HG02870 (cell line): Measurements from ENCODE around the gene IDS.
"Not testable (repeated sequence)": the region's sequence is repeated elsewhere in the genome, so short reads cannot be mapped to it uniquely, and the experiment has no call there.

ENCODE experiments used
- ATAC-seq: cut with Tn5 transposase; IDR thresholded peaks from one replicate; pipeline ENCODE4 v1.9.1; 2021; ENCODE audit warnings: mild to moderate bottlenecking, moderate library complexity; ENCODE audit not compliant: unreplicated experiment

The IDS gene

GRCh38 chrX:149504915-149505651, at the start of gene IDS:
IDS (minus strand) TSS chrX:149505306; CDS start chrX:149505137, 169 bp downstream.
- ATAC-seq = peak; percentile 64

- ATAC-seq = not testable (repeated sequence)
Measured at GRCh38 chrX:149551939-149552248, 46.8 kb upstream of the IDS start.

- ATAC-seq = peak; percentile 43
Measured at GRCh38 chrX:149551245-149551938, 46.3 kb upstream of the IDS start.

- ATAC-seq = not testable (repeated sequence)
Measured at GRCh38 chrX:149550454-149550853, 45.3 kb upstream of the IDS start.

- ATAC-seq = not testable (repeated sequence)
Measured at GRCh38 chrX:149549701-149550100, 44.6 kb upstream of the IDS start, which contains the start of gene HSFX3. HSFX3 (minus strand) TSS chrX:149549924; CDS start chrX:149549852, 72 bp downstream.

GRCh38 chrX:149547782-149548181, 42.7 kb upstream of the IDS start:
- not testable (repeated sequence) for ATAC-seq

- ATAC-seq = not testable (repeated sequence)
Measured at GRCh38 chrX:149546962-149547361, 41.9 kb upstream of the IDS start.

- not testable (repeated sequence) for ATAC-seq
Measured at GRCh38 chrX:149545545-149546543, 40.7 kb upstream of the IDS start.

- ATAC-seq = no peak
Measured at GRCh38 chrX:149541521-149542047, 36.5 kb upstream of the IDS start.

GRCh38 chrX:149540621-149541520, 35.8 kb upstream of the IDS start, which contains the start of gene EOLA1:
EOLA1 (plus strand) TSS chrX:149541012; CDS start chrX:149545631, 4,619 bp downstream.
- peak; percentile 65 for ATAC-seq

GRCh38 chrX:149540131-149540620, 35.1 kb upstream of the IDS start:
- peak; percentile 12 for ATAC-seq

- ATAC-seq = peak; percentile 40
Measured at GRCh38 chrX:149539283-149540130, 34.4 kb upstream of the IDS start.

GRCh38 chrX:149537474-149537873, 32.4 kb upstream of the IDS start:
- not testable (repeated sequence) for ATAC-seq

- ATAC-seq = not testable (repeated sequence)
Measured at GRCh38 chrX:149534926-149535602, 30.0 kb upstream of the IDS start.

- ATAC-seq = not testable (repeated sequence)
Measured at GRCh38 chrX:149533999-149534398, 28.9 kb upstream of the IDS start.

- ATAC-seq = not testable (repeated sequence)
Measured at GRCh38 chrX:149532868-149533267, 27.8 kb upstream of the IDS start.

GRCh38 chrX:149531599-149531998, 26.5 kb upstream of the IDS start:
- peak; percentile 79 for ATAC-seq

GRCh38 chrX:149528381-149528780, 23.3 kb upstream of the IDS start:
- no peak for ATAC-seq
